GM18499 (cell line): Measurements from ENCODE around the gene NHERF1.

ENCODE experiments used
- ATAC-seq: cut with Tn5 transposase; IDR thresholded peaks from one replicate; pipeline ENCODE4 v1.9.1; 2021; ENCODE audit warnings: moderate number of reproducible peaks; ENCODE audit not compliant: insufficient read depth, unreplicated experiment

Gene NHERF1

GRCh38 chr17:74746922-74747321 is 1.5 kb upstream of the NHERF1 start:
- no peak for ATAC-seq

- ATAC-seq = no peak
These were observed 224 bp upstream of the NHERF1 start for GRCh38 chr17:74748279-74748528.

GRCh38 chr17:74749279-74750038 is 1.0 kb downstream of the NHERF1 start:
- ATAC-seq = no peak

- no peak for ATAC-seq
These were observed 1.6 kb downstream of the NHERF1 start for GRCh38 chr17:74750039-74750326.

GRCh38 chr17:74750327-74751069 is 2.1 kb downstream of the NHERF1 start:
- ATAC-seq = no peak

- no peak for ATAC-seq
These were observed 4.0 kb downstream of the NHERF1 start for GRCh38 chr17:74752415-74752814.

GRCh38 chr17:74752822-74753401 is 4.5 kb downstream of the NHERF1 start:
- no peak for ATAC-seq

- ATAC-seq = no peak
These were observed 6.4 kb downstream of the NHERF1 start for GRCh38 chr17:74754832-74755231.

GRCh38 chr17:74755533-74755932 is 7.1 kb downstream of the NHERF1 start:
- ATAC-seq = no peak

- no peak for ATAC-seq
These were observed 8.5 kb downstream of the NHERF1 start for GRCh38 chr17:74756891-74757290.

- ATAC-seq = no peak
These were observed 9.1 kb downstream of the NHERF1 start for GRCh38 chr17:74757502-74757901.

GRCh38 chr17:74757931-74758847 is 9.8 kb downstream of the NHERF1 start:
- ATAC-seq = no peak

GRCh38 chr17:74758848-74759168 is 10.4 kb downstream of the NHERF1 start:
- ATAC-seq = no peak

- no peak for ATAC-seq
These were observed 10.9 kb downstream of the NHERF1 start for GRCh38 chr17:74759243-74759801.

GRCh38 chr17:74759941-74760340 is 11.5 kb downstream of the NHERF1 start:
- no peak for ATAC-seq

- no peak for ATAC-seq
These were observed 12.1 kb downstream of the NHERF1 start for GRCh38 chr17:74760404-74761105.

- no peak for ATAC-seq
These were observed 13.0 kb downstream of the NHERF1 start for GRCh38 chr17:74761419-74761818.

- no peak for ATAC-seq
These were observed 13.5 kb downstream of the NHERF1 start for GRCh38 chr17:74761931-74762330.

GRCh38 chr17:74763565-74764387 is 15.3 kb downstream of the NHERF1 start:
- ATAC-seq = no peak
